Right renal pelvis (tissue), 4 donors: Measurements from ENCODE around the gene APLF. TPM values are rescaled to one million over a fixed set of nuclear protein-coding genes. Genes with fewer than 3 reads are reported as not detected.

Experiments used
- DNase-seq, 4 donors: peaks; one replicate each; pipeline ENCODE4 v3.0.0-alpha.2; 2013; ENCODE audit warnings: low read depth in 4 of 4, low spot score in 3 of 4, missing footprints in 1 of 4
- polyA plus RNA-seq, 4 donors: library from polyadenylated mRNA; unstranded; fragments of 120-200 nt; gene quantifications; one replicate each; pipeline ENCODE4 v1.2.1, GENCODE V29; 2013; ENCODE audit not compliant: insufficient read length in 4 of 4

Gene APLF
- polyA plus RNA-seq, 4 donors = 3.2 to 5.2 (median 4.1) TPM

DNA sequence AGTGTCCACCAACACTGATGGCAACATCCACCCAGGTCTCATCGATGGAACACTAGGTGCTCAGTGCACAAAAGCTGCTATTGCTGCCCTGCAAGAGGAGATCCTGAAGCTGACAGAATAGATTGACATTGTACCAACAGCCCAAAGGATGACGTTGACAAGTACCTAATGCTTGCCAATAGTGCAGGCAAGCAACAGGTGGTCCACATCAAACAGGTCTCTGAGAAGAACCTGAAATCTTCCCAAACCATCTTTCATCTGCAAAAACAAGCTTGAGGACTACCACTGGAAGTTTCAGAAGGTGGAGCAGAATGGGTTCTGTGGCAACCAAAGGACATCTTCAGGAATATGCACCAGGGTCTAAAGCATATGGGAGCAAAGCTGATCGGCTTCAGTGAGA, 160.2 kb downstream of the APLF start:
- DNase-seq = no peak

Other genes starting within 250 kb of the APLF start
- gene PPP3R1, start 215.1 kb upstream of the APLF start, polyA plus RNA-seq = 10 to 100 TPM; 51.8 to 72.6 (median 65.8) TPM
- 10 to 100 TPM; 22.4 to 26.9 (median 25.0) TPM for gene CNRIP1, start 147.6 kb upstream of the APLF start, polyA plus RNA-seq
- gene PLEK, start 102.3 kb upstream of the APLF start, polyA plus RNA-seq = 10 to 100 TPM in 1 of 4 donors, 1 to 10 TPM in 3; 3.9 to 10.5 (median 6.6) TPM
- gene FBXO48, start 291 bp upstream of the APLF start, polyA plus RNA-seq = 1 to 10 TPM; 1.6 to 2.3 (median 2.2) TPM
- under 1 TPM; 0.21 to 0.47 (median 0.22) TPM for gene PROKR1, start 176.0 kb downstream of the APLF start, polyA plus RNA-seq